ENCODE results near the gene DDX25. TPM values are rescaled to one million over a fixed set of nuclear protein-coding genes. Genes with fewer than 3 reads are reported as not detected.

The DDX25 gene
- total RNA-seq, 1 donor from 2014 or later: not detected

DNA sequence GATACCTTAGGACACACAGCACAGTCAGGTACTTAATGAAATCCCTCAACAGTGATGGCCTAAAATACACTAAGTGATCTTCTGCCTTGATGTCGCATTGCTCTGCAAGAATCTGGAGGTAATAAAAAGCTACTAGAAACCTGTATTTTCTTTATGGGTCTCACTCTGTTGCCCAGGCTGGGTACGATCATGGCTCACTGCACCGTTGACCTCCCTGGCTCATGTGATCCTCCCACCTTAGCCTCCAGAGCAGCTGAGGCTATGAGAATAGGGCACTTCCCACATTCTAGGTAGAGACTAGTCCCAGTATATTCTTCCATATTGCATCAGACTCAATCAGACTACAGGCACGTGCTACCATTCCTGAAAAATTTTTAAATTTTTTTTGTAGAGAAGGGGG, 63.2 kb downstream of the DDX25 start:
- TF ChIP-seq, protein P1, sequence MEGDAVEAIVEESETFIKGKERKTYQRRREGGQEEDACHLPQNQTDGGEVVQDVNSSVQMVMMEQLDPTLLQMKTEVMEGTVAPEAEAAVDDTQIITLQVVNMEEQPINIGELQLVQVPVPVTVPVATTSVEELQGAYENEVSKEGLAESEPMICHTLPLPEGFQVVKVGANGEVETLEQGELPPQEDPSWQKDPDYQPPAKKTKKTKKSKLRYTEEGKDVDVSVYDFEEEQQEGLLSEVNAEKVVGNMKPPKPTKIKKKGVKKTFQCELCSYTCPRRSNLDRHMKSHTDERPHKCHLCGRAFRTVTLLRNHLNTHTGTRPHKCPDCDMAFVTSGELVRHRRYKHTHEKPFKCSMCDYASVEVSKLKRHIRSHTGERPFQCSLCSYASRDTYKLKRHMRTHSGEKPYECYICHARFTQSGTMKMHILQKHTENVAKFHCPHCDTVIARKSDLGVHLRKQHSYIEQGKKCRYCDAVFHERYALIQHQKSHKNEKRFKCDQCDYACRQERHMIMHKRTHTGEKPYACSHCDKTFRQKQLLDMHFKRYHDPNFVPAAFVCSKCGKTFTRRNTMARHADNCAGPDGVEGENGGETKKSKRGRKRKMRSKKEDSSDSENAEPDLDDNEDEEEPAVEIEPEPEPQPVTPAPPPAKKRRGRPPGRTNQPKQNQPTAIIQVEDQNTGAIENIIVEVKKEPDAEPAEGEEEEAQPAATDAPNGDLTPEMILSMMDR (conservative IDR thresholded peaks at IDR 0.05; ENCODE audit: low read depth, low read length): peak; percentile 3
- no peak for DNase-seq (ENCODE audit: low read depth)
- H3K4me3 ChIP-seq (ENCODE audit: low read depth, low read length): no peak overlapping the region

GRCh38 chr11:125968354-125968753, 64.0 kb downstream of the DDX25 start:
- H3K4me3 ChIP-seq (ENCODE audit: low read depth, low read length): no peak overlapping the region
- TF ChIP-seq, protein P1 (conservative IDR thresholded peaks at IDR 0.05; ENCODE audit: low read depth, low read length): no peak
- no peak for DNase-seq (ENCODE audit: low read depth)

DNA sequence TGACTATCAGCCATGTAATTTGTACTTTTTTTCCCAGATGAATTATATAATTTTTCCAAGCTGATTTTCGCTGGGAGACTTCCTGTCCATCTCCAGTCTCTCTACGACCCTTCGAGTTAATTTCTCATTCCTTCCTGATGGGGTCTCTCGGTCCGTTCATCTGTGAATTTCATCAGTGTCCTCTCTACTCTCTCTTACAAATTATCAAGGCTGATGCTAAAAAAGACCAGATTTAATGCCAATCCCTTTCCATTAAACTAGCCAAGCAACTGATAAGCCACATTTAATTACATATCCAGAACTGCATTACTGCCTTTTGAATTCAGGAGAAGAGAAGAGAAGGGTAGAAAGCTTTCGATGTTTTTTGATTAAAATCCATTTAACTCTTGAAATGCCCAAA, 67.3 kb downstream of the DDX25 start:
- DNase-seq (ENCODE audit: low read depth): no peak
- TF ChIP-seq, protein P1 (conservative IDR thresholded peaks at IDR 0.05; ENCODE audit: low read depth, low read length): no peak

GRCh38 chr11:125974284-125974683, 70.0 kb downstream of the DDX25 start:
- TF ChIP-seq, protein P1 (conservative IDR thresholded peaks at IDR 0.05; ENCODE audit: low read depth, low read length): no peak
- DNase-seq (ENCODE audit: low read depth): no peak
- H3K4me3 ChIP-seq (ENCODE audit: low read depth, low read length): no peak overlapping the region

More for the DNA sequence above, 67.3 kb downstream of the DDX25 start:
- no peak overlapping the region for H3K4me3 ChIP-seq (ENCODE audit: low read depth, low read length)

DNA sequence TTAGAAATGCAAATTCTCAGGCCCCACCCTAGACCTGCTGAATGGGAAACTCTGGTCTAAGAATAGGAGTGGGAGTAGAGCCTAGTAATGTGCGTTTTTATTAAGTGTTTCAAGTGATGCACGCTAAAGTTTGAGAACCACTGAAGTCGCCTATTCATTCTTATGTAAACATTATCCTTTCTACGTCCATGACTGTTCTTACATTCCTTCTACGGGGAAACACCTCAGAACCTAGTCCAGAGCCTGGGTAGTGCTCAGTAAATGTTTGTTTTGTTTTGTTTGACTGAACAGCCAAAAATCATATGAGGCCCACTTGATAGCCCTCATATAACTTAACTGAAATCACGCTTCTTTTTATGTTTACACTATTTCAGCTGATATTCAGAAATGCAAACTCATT, 71.3 kb downstream of the DDX25 start:
- no peak overlapping the region for H3K4me3 ChIP-seq (ENCODE audit: low read depth, low read length)
- TF ChIP-seq, protein P1 (conservative IDR thresholded peaks at IDR 0.05; ENCODE audit: low read depth, low read length): no peak
- no peak for DNase-seq (ENCODE audit: low read depth)

GRCh38 chr11:125976156-125976555, 71.8 kb downstream of the DDX25 start:
- DNase-seq (ENCODE audit: low read depth): no peak
- TF ChIP-seq, protein P1 (conservative IDR thresholded peaks at IDR 0.05; ENCODE audit: low read depth, low read length): no peak
- no peak overlapping the region for H3K4me3 ChIP-seq (ENCODE audit: low read depth, low read length)

- no peak overlapping the region for H3K4me3 ChIP-seq (ENCODE audit: low read depth, low read length)
- TF ChIP-seq, protein P1 (conservative IDR thresholded peaks at IDR 0.05; ENCODE audit: low read depth, low read length): no peak
- DNase-seq (ENCODE audit: low read depth): no peak
Measured at GRCh38 chr11:125977333-125977732, 73.0 kb downstream of the DDX25 start.
